K562 (cell line): ENCODE data around the gene FGF4.

Experiments
- CTCF ChIP-seq, 3 experiments: IDR thresholded peaks in 2 of 3; conservative IDR thresholded peaks in 1 of 3; 2 replicates each; pipeline ENCODE4 v1.5.1; 2011 to 2012; ENCODE audit warnings: low read length in 3 of 3, mild to moderate bottlenecking in 3 of 3, control low read depth in 2 of 3, improper control_type of control experiment in 1 of 3, inconsistent platforms in 1 of 3, low read depth in 1 of 3, mixed read lengths in 1 of 3, moderate library complexity in 1 of 3; ENCODE audit not compliant: insufficient read depth in 2 of 3
- DPF2 ChIP-seq: fragments of 450-650 bp; IDR thresholded peaks from 2 replicates; pipeline ENCODE4 v1.6.1; 2016
- ERF ChIP-seq: fragments of 450-650 bp; formaldehyde crosslinking; IDR thresholded peaks from 2 replicates; pipeline ENCODE4 v1.4.0; 2020; ENCODE audit warnings: mild to moderate bottlenecking, mixed read lengths
- MAFF ChIP-seq: IDR thresholded peaks from 2 replicates; pipeline ENCODE4 v1.6.1; 2012; ENCODE audit warnings: low read length, improper control_type of control experiment
- PHF20 ChIP-seq: fragments of 450-650 bp; IDR thresholded peaks from 2 replicates; pipeline ENCODE4 v1.6.1; 2018; ENCODE audit not compliant: partially characterized antibody
- RCOR1 ChIP-seq, 2 experiments: IDR thresholded peaks; 2 replicates each; pipeline ENCODE4 v1.6.1; 2012; ENCODE audit warnings: low read depth in 2 of 2, low read length in 2 of 2, borderline replicate concordance in 1 of 2, improper control_type of control experiment in 1 of 2
- SIRT6 ChIP-seq: IDR thresholded peaks from one replicate; pipeline ENCODE4 v1.6.1; 2012; ENCODE audit warnings: low read depth, mild to moderate bottlenecking, control low read depth, inconsistent platforms, low read length, moderate library complexity
- THRA ChIP-seq: fragments of 450-650 bp; IDR thresholded peaks from 2 replicates; pipeline ENCODE4 v1.6.1; 2017; ENCODE audit warnings: mild to moderate bottlenecking, moderate library complexity
- ZFX ChIP-seq: sonication (generic); formaldehyde crosslinking; IDR thresholded peaks from 2 replicates; pipeline ENCODE4 v1.8.0; 2022; ENCODE audit warnings: mild to moderate bottlenecking, missing genetic modification reagents, moderate library complexity
- ZNF12 ChIP-seq: sonication (generic); formaldehyde crosslinking; IDR thresholded peaks from 2 replicates; pipeline ENCODE4 v1.4.0; 2020; ENCODE audit warnings: mild to moderate bottlenecking, missing genetic modification reagents
- ZNF431 ChIP-seq: sonication (generic); formaldehyde crosslinking; IDR thresholded peaks from 2 replicates; pipeline ENCODE4 v1.8.0; 2022; ENCODE audit warnings: mild to moderate bottlenecking, missing genetic modification reagents

GRCh38 chr11:69778373-69778772, 3.2 kb upstream of the FGF4 start:
- TF ChIP-seq THRA (no peak), ERF (CRISPR knock-in tag) (no peak), CTCF (IDR thresholded peaks at IDR 0.05 in 2 of 3, conservative IDR thresholded peaks at IDR 0.05 in 1 of 3; ENCODE audit: insufficient read depth in 2 of 3, low read depth in 1 of 3, low read length in 3 of 3) (no peak), SIRT6 (no peak), PHF20 (no peak), ZNF12 (CRISPR knock-in tag) (no peak), DPF2 (no peak), MAFF (no peak), RCOR1 (IDR thresholded peaks at IDR 0.05; ENCODE audit: borderline replicate concordance in 1 of 2, low read depth in 2 of 2, low read length in 2 of 2) (no peak), ZNF431 (no peak), ZFX (CRISPR knock-in tag) (no peak)
